BJ (cell line): ENCODE data around the gene EDN3. TPM values are rescaled to one million over a fixed set of nuclear protein-coding genes. Genes with fewer than 3 reads are reported as not detected.

Experiments
- CTCF ChIA-PET: fragments of 350-600 bp; formaldehyde crosslinking; extraction: SDS; loops from one replicate; lab custom pipeline; 2021; ENCODE audit warnings: antibody characterized with exemption, inconsistent platforms; lab: Yijun Ruan, JAX
- POLR2A ChIA-PET: fragments of 300-600 bp; sonication (Branson Sonifier 250); formaldehyde crosslinking; extraction: SDS; loops from one replicate; lab custom pipeline; 2021; ENCODE audit warnings: antibody characterized with exemption; lab: Charles Lee
- DNase-seq: peaks from one replicate; pipeline ENCODE4 v3.0.0-alpha.2; 2011; ENCODE audit warnings: low read depth
- H3K27me3 ChIP-seq: 2 replicates; pipeline ENCODE4 v1.6.0; 2011; ENCODE audit warnings: low read length; ENCODE audit not compliant: control insufficient read depth, insufficient read depth
- H3K36me3 ChIP-seq: 2 replicates; pipeline ENCODE4 v1.5.1; 2011; ENCODE audit warnings: low read length; ENCODE audit not compliant: control insufficient read depth, insufficient read depth
- H3K4me3 ChIP-seq: 2 replicates; pipeline ENCODE4 v1.5.1; 2011; ENCODE audit warnings: low read depth, mild to moderate bottlenecking, control low read depth, low read length
- polyA plus RNA-seq: library from polyadenylated mRNA; depleted of rRNA; stranded (reverse); fragments of >200 nt; gene quantifications from 2 replicates; pipeline ENCODE4 v1.2.3, GENCODE V29; 2011
- TF ChIP-seq, protein P1 (sequence below): IDR thresholded peaks from 2 replicates; pipeline ENCODE4 v1.5.1; 2011; ENCODE audit warnings: low read depth, mild to moderate bottlenecking, control low read depth, inconsistent platforms, low read length, moderate library complexity; ENCODE audit not compliant: insufficient read depth

EDN3 gene
- polyA plus RNA-seq, 1 experiment = not detected

GRCh38 chr20:59346061-59346460 is 45.6 kb downstream of the EDN3 start:
- CTCF ChIA-PET = no interaction called here
- TF ChIP-seq, protein P1, sequence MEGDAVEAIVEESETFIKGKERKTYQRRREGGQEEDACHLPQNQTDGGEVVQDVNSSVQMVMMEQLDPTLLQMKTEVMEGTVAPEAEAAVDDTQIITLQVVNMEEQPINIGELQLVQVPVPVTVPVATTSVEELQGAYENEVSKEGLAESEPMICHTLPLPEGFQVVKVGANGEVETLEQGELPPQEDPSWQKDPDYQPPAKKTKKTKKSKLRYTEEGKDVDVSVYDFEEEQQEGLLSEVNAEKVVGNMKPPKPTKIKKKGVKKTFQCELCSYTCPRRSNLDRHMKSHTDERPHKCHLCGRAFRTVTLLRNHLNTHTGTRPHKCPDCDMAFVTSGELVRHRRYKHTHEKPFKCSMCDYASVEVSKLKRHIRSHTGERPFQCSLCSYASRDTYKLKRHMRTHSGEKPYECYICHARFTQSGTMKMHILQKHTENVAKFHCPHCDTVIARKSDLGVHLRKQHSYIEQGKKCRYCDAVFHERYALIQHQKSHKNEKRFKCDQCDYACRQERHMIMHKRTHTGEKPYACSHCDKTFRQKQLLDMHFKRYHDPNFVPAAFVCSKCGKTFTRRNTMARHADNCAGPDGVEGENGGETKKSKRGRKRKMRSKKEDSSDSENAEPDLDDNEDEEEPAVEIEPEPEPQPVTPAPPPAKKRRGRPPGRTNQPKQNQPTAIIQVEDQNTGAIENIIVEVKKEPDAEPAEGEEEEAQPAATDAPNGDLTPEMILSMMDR = no peak
- Histone ChIP-seq H3K36me3 (no peaks in the 10 kb centered on the region), H3K4me3 (no peak overlapping the region), H3K27me3 (no peaks in the 10 kb centered on the region)
- POLR2A ChIA-PET = no interaction called here
- DNase-seq = no peak

DNA sequence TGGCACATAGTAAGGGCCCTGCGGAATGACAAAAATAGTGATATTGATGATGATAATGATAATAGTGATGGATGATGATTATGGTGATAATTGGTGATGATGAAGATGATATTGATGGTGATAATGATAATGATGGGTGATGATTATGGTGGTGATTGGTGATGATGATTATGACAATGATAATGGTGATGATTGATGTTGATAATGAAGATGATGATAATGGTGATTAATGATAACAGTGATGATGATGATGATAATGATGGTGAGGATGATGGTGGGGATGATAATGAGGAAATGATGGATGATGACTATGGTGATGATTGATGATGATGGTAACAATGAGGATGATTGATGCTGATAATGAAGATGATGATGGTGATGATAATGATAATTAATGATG is 48.9 kb downstream of the EDN3 start:
- DNase-seq = no peak
- TF ChIP-seq, protein P1 = no peak
- Histone ChIP-seq H3K4me3 (no peak overlapping the region), H3K36me3 (no peaks in the 10 kb centered on the region), H3K27me3 (no peaks in the 10 kb centered on the region)
- CTCF ChIA-PET = no interaction called here
- POLR2A ChIA-PET = no interaction called here

GRCh38 chr20:59350330-59351156 is 50.1 kb downstream of the EDN3 start:
- no peak for DNase-seq
- ChIA-PET CTCF (interaction anchor here (0.7 kb wide), 1 partner anchor 208 kb away, joined by 3 read pairs; no protein-coding TSS in a partner anchor), POLR2A (no interaction called here)
- TF ChIP-seq, protein P1 = no peak
- Histone ChIP-seq H3K27me3 (no peaks in the 10 kb centered on the region), H3K36me3 (no peaks in the 10 kb centered on the region), H3K4me3 (no peak overlapping the region)

DNA sequence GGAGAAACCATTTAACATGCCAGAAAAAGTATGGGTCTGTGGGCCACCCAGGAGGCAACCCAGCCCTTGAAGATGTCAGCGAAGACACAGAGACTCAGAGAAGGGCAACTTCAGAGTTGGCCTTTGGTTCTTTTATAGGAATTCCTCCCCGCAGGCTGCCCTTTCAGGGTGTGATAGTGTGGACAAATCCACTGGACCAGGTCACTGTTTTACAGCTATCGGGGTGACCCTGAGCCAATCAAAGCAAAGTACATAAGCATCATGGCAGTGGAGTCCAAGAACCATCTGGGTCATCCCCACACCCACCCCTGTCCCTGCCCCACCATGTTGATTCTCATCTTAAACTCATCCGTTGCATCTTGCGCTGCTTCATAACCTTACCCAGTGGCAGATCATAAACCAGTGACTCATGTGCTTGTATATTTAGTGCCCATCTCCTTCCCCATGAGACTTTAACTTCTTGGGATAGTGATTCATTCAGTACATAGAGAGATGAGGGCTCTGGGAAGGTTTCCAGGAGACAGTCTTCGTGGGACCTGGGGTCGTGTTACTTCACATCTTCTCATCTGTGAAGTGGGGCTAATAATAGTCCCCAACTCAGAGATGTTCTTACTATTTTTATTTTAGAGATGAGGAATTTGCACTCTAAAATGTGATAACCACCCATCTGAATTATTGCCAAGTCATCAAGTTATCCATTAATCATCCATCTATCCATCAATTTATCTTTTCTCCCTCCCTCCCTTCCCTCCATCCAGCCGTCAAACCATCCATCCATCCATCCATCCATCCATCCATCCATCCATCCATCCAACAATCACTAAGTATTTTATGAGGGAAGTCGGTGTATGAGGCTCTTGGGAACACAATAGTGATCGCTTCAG is 51.0 kb downstream of the EDN3 start:
- CTCF ChIA-PET = no interaction called here

DNA sequence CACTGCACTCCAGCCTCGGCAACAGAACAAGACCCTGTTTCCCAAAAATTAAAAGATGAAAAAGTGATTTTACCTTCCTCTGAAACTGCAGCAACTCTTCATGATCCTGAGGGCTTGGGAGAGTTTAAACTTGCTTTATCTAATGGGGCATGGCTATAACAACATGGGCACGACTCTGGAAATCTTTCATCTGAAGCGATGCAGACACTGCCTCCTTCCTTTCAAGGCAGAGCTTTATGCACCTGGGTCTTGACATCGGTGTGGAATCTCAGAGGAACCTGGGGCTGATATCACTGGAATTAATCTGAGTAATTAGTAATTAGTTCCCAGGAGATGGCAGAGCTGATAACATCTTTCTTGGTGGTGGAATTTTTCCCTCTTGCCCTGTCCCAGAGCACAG is 52.1 kb downstream of the EDN3 start:
- TF ChIP-seq, protein P1 = no peak
- no peaks in the 10 kb centered on the region for H3K27me3 ChIP-seq
- H3K4me3 ChIP-seq = no peak overlapping the region
- CTCF ChIA-PET = no interaction called here
- no peaks in the 10 kb centered on the region for H3K36me3 ChIP-seq
- DNase-seq = no peak
- POLR2A ChIA-PET = no interaction called here

More for the DNA sequence above, 51.0 kb downstream of the EDN3 start:
- Histone ChIP-seq H3K4me3 (no peak overlapping the region), H3K27me3 (no peaks in the 10 kb centered on the region), H3K36me3 (no peaks in the 10 kb centered on the region)
- POLR2A ChIA-PET = no interaction called here
- DNase-seq = no peak
- TF ChIP-seq, protein P1 = no peak
